Stimulated activated CD4-positive, alpha-beta T cell treated with anti-CD3 and anti-CD28 coated beads, Interleukin-15, amount 100 ng/mL, for 1 hour (primary cell): ENCODE results near the gene ARHGAP29.

ENCODE experiments used
- DNase-seq, 2 donors: peaks; one replicate each; pipeline ENCODE4 v3.0.0-alpha.2; 2020; ENCODE audit warnings: low read depth in 1 of 2, low spot score in 1 of 2

The ARHGAP29 gene

GRCh38 chr1:94126651-94127050 lies 110.7 kb downstream of the ARHGAP29 start:
- no peak for DNase-seq

- DNase-seq: no peak
These were observed 111.6 kb downstream of the ARHGAP29 start for GRCh38 chr1:94125551-94126514.

GRCh38 chr1:94124538-94124937 lies 112.8 kb downstream of the ARHGAP29 start:
- DNase-seq: no peak

GRCh38 chr1:94122201-94122970 lies 115.0 kb downstream of the ARHGAP29 start:
- no peak for DNase-seq
